DND-41 (cell line): ENCODE results near the gene ZNF426.
A peak's percentile ranks its signal among the peaks of the same experiment; 100 is the strongest.

Source experiments
- EZH2 ChIP-seq: IDR thresholded peaks from 3 replicates; pipeline ENCODE4 v1.6.1; 2012; ENCODE audit warnings: borderline replicate concordance, low read depth, mild to moderate bottlenecking, moderate library complexity, low read length, inconsistent platforms; ENCODE audit not compliant: severe bottlenecking
- TF ChIP-seq, protein P1 (sequence below): IDR thresholded peaks from 2 replicates; pipeline ENCODE4 v1.5.1; 2012; ENCODE audit warnings: borderline replicate concordance, low read length, moderate library complexity, mild to moderate bottlenecking; ENCODE audit not compliant: poor library complexity, severe bottlenecking; ENCODE audit errors: extremely low read depth

DNA sequence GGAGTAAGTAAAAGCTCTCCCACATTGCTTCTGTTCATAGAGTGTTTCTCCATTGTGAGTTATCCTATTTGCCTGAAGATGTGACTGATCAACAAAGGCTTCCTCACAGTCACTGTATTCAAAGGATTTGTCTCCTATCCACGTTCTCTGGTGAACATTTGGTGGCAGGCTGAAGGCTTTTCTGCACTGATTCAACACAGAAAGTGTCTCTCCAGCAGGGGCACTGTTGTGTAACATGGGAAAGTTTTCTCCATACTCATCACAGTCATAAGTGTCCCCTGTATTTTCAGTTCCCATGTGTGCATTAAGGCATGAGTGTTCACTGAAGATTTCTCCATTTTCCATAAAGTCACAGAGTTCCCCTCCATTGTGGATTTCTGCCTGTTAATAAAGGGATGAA lies 28.3 kb upstream of the ZNF426 start:
- TF ChIP-seq, protein P1, sequence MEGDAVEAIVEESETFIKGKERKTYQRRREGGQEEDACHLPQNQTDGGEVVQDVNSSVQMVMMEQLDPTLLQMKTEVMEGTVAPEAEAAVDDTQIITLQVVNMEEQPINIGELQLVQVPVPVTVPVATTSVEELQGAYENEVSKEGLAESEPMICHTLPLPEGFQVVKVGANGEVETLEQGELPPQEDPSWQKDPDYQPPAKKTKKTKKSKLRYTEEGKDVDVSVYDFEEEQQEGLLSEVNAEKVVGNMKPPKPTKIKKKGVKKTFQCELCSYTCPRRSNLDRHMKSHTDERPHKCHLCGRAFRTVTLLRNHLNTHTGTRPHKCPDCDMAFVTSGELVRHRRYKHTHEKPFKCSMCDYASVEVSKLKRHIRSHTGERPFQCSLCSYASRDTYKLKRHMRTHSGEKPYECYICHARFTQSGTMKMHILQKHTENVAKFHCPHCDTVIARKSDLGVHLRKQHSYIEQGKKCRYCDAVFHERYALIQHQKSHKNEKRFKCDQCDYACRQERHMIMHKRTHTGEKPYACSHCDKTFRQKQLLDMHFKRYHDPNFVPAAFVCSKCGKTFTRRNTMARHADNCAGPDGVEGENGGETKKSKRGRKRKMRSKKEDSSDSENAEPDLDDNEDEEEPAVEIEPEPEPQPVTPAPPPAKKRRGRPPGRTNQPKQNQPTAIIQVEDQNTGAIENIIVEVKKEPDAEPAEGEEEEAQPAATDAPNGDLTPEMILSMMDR = peak; percentile 63
- no peak for TF ChIP-seq EZH2
